ENCODE measurements around the gene PRTFDC1. TPM values are rescaled to one million over a fixed set of nuclear protein-coding genes. Genes with fewer than 3 reads are reported as not detected.

The PRTFDC1 gene
- total RNA-seq, 1 donor, result 13.4 TPM

GRCh38 chr10:24824536-24824935 is 127.9 kb downstream of the PRTFDC1 start:
- TF ChIP-seq CTCF (IDR thresholded peaks at IDR 0.05; ENCODE audit: insufficient read depth, low read depth, low read length), result no peak
- no peak overlapping the region for H3K4me3 ChIP-seq (ENCODE audit: low read depth, low read length)
- DNase-seq (ENCODE audit: low read depth), result no peak

- no peak for TF ChIP-seq CTCF (IDR thresholded peaks at IDR 0.05; ENCODE audit: insufficient read depth, low read depth, low read length)
- no peak for DNase-seq (ENCODE audit: low read depth)
Observed at GRCh38 chr10:24824124-24824523, 128.3 kb downstream of the PRTFDC1 start.

GRCh38 chr10:24822590-24822989 is 129.8 kb downstream of the PRTFDC1 start:
- no peak overlapping the region for H3K4me3 ChIP-seq (ENCODE audit: low read depth, low read length)
- TF ChIP-seq CTCF (IDR thresholded peaks at IDR 0.05; ENCODE audit: insufficient read depth, low read depth, low read length), result no peak
- no peak for DNase-seq (ENCODE audit: low read depth)

More at GRCh38 chr10:24824124-24824523, 128.3 kb downstream of the PRTFDC1 start:
- no peak overlapping the region for H3K4me3 ChIP-seq (ENCODE audit: low read depth, low read length)

- peak; percentile 21 for DNase-seq (ENCODE audit: low read depth)
Observed at GRCh38 chr10:24821986-24822385, 130.4 kb downstream of the PRTFDC1 start.

GRCh38 chr10:24816868-24817396 is 135.5 kb downstream of the PRTFDC1 start:
- no peak overlapping the region for H3K4me3 ChIP-seq (ENCODE audit: low read depth, low read length)
- no peak for DNase-seq (ENCODE audit: low read depth)
- no peak for TF ChIP-seq CTCF (IDR thresholded peaks at IDR 0.05; ENCODE audit: insufficient read depth, low read depth, low read length)

More at GRCh38 chr10:24821986-24822385, 130.4 kb downstream of the PRTFDC1 start:
- TF ChIP-seq CTCF (IDR thresholded peaks at IDR 0.05; ENCODE audit: insufficient read depth, low read depth, low read length), result no peak
- no peak overlapping the region for H3K4me3 ChIP-seq (ENCODE audit: low read depth, low read length)

- DNase-seq (ENCODE audit: low read depth), result peak; percentile 28
- no peak overlapping the region for H3K4me3 ChIP-seq (ENCODE audit: low read depth, low read length)
- TF ChIP-seq CTCF (IDR thresholded peaks at IDR 0.05; ENCODE audit: insufficient read depth, low read depth, low read length), result no peak
Observed at GRCh38 chr10:24814568-24815313, 137.7 kb downstream of the PRTFDC1 start.
